ENCODE results near the gene IRGQ.
A peak's percentile ranks its signal among the peaks of the same experiment; 100 is the strongest.

The IRGQ gene

GRCh38 chr19:43586346-43586745 lies 9.6 kb downstream of the IRGQ start:
- TF ChIP-seq CTCF (IDR thresholded peaks at IDR 0.05; ENCODE audit: low read depth, low read length, missing control alignments) = no peak
- no peak for DNase-seq (ENCODE audit: low read depth)
- in situ Hi-C loops (cut with HindIII; ENCODE audit: low sequenced_read_pairs) = no loop called here
- no peak overlapping the region for H3K4me3 ChIP-seq (ENCODE audit: low read depth, low read length)

- DNase-seq (ENCODE audit: low read depth) = no peak
- no peak for TF ChIP-seq CTCF (IDR thresholded peaks at IDR 0.05; ENCODE audit: low read depth, low read length, missing control alignments)
- in situ Hi-C loops (cut with HindIII; ENCODE audit: low sequenced_read_pairs) = no loop called here
- no peak overlapping the region for H3K4me3 ChIP-seq (ENCODE audit: low read depth, low read length)
Observed at GRCh38 chr19:43584484-43584883, 11.4 kb downstream of the IRGQ start.

- TF ChIP-seq CTCF (IDR thresholded peaks at IDR 0.05; ENCODE audit: low read depth, low read length, missing control alignments) = no peak
- in situ Hi-C loops (cut with HindIII; ENCODE audit: low sequenced_read_pairs) = no loop called here
- no peak for DNase-seq (ENCODE audit: low read depth)
- H3K4me3 ChIP-seq (ENCODE audit: low read depth, low read length) = no peak overlapping the region
Observed at GRCh38 chr19:43582495-43582894, 13.4 kb downstream of the IRGQ start.

GRCh38 chr19:43581467-43581866 lies 14.5 kb downstream of the IRGQ start:
- in situ Hi-C loops (cut with HindIII; ENCODE audit: low sequenced_read_pairs) = no loop called here
- H3K4me3 ChIP-seq (ENCODE audit: low read depth, low read length) = peak overlapping the region; percentile 41
- TF ChIP-seq CTCF (IDR thresholded peaks at IDR 0.05; ENCODE audit: low read depth, low read length, missing control alignments) = no peak
- DNase-seq (ENCODE audit: low read depth) = no peak

GRCh38 chr19:43578787-43579186 lies 17.1 kb downstream of the IRGQ start:
- in situ Hi-C loops (cut with HindIII; ENCODE audit: low sequenced_read_pairs) = no loop called here
- no peak overlapping the region for H3K4me3 ChIP-seq (ENCODE audit: low read depth, low read length)
- no peak for DNase-seq (ENCODE audit: low read depth)
- TF ChIP-seq CTCF (IDR thresholded peaks at IDR 0.05; ENCODE audit: low read depth, low read length, missing control alignments) = no peak

GRCh38 chr19:43575955-43576878 lies 19.7 kb downstream of the IRGQ start:
- H3K4me3 ChIP-seq (ENCODE audit: low read depth, low read length) = peak overlapping the region; percentile 93
- no peak for DNase-seq (ENCODE audit: low read depth)
- in situ Hi-C loops (cut with HindIII; ENCODE audit: low sequenced_read_pairs) = no loop called here
- TF ChIP-seq CTCF (IDR thresholded peaks at IDR 0.05; ENCODE audit: low read depth, low read length, missing control alignments) = no peak
